Measurements from ENCODE around the gene ZNF492.

DNA sequence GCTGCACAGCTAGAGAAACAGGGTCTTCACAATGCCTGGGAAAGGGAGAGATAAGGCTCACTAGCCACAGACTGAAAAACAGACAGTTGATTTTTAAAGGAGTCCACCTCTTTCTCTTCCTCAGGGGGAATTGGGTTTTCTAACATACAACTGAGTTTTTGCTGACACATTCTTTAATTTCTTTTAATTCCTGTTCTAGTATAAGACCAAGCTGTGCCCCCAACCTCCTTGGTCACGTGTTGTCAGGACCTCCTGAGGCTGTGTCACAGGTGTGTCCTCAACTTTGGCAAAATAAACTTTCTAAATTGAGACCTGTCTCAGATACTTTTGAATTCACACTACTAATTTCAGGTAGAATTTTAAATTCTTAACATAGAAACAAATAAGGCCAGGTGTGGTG is 12.1 kb upstream of the ZNF492 start:
- TF ChIP-seq, protein P1, sequence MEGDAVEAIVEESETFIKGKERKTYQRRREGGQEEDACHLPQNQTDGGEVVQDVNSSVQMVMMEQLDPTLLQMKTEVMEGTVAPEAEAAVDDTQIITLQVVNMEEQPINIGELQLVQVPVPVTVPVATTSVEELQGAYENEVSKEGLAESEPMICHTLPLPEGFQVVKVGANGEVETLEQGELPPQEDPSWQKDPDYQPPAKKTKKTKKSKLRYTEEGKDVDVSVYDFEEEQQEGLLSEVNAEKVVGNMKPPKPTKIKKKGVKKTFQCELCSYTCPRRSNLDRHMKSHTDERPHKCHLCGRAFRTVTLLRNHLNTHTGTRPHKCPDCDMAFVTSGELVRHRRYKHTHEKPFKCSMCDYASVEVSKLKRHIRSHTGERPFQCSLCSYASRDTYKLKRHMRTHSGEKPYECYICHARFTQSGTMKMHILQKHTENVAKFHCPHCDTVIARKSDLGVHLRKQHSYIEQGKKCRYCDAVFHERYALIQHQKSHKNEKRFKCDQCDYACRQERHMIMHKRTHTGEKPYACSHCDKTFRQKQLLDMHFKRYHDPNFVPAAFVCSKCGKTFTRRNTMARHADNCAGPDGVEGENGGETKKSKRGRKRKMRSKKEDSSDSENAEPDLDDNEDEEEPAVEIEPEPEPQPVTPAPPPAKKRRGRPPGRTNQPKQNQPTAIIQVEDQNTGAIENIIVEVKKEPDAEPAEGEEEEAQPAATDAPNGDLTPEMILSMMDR (conservative IDR thresholded peaks at IDR 0.05; ENCODE audit: low read length): no peak
- no peak for TF ChIP-seq EZH2phosphoT487 (IDR thresholded peaks at IDR 0.05; ENCODE audit: borderline replicate concordance, low read depth, low read length)
